IPS-11a (cell line): ENCODE results near the gene CADM2.
"Not testable (repeated sequence)": the region's sequence is repeated elsewhere in the genome, so short reads cannot be mapped to it uniquely, and the experiment has no call there.

Experiments
- H3K4me3 ChIP-seq: one replicate; pipeline ENCODE4 v1.5.1; 2013; ENCODE audit warnings: low read depth, low read length, control low read depth

The CADM2 gene

GRCh38 chr3:85074003-85074402 lies 115.2 kb downstream of the CADM2 start:
- no peak overlapping the region for H3K4me3 ChIP-seq

GRCh38 chr3:85075663-85076062 lies 116.9 kb downstream of the CADM2 start:
- H3K4me3 ChIP-seq, result no peak overlapping the region

- H3K4me3 ChIP-seq, result no peak overlapping the region
Observed at GRCh38 chr3:85077018-85077417, 118.2 kb downstream of the CADM2 start.

GRCh38 chr3:85081191-85081906 lies 122.6 kb downstream of the CADM2 start:
- H3K4me3 ChIP-seq, result no peak overlapping the region

GRCh38 chr3:85090495-85090894 lies 131.7 kb downstream of the CADM2 start:
- H3K4me3 ChIP-seq, result no peak overlapping the region

- H3K4me3 ChIP-seq, result no peak overlapping the region
Observed at GRCh38 chr3:85100316-85100715, 141.5 kb downstream of the CADM2 start.

GRCh38 chr3:85102781-85103180 lies 144.0 kb downstream of the CADM2 start:
- H3K4me3 ChIP-seq, result no peak overlapping the region

GRCh38 chr3:85110393-85110792 lies 151.6 kb downstream of the CADM2 start:
- no peak overlapping the region for H3K4me3 ChIP-seq

GRCh38 chr3:85120879-85121278 lies 162.1 kb downstream of the CADM2 start:
- H3K4me3 ChIP-seq, result no peak overlapping the region

- H3K4me3 ChIP-seq, result not testable (repeated sequence)
Observed at GRCh38 chr3:85132864-85133263, 174.1 kb downstream of the CADM2 start.

- H3K4me3 ChIP-seq, result not testable (repeated sequence)
Observed at GRCh38 chr3:85133691-85134420, 175.1 kb downstream of the CADM2 start.

- H3K4me3 ChIP-seq, result no peak overlapping the region
Observed at GRCh38 chr3:85142626-85143025, 183.8 kb downstream of the CADM2 start.

GRCh38 chr3:85148036-85148435 lies 189.2 kb downstream of the CADM2 start:
- H3K4me3 ChIP-seq, result no peak overlapping the region

- H3K4me3 ChIP-seq, result no peak overlapping the region
Observed at GRCh38 chr3:85151555-85151954, 192.8 kb downstream of the CADM2 start.

- not testable (repeated sequence) for H3K4me3 ChIP-seq
Observed at GRCh38 chr3:85153279-85153678, 194.5 kb downstream of the CADM2 start.

- no peak overlapping the region for H3K4me3 ChIP-seq
Observed at GRCh38 chr3:85159376-85159775, 200.6 kb downstream of the CADM2 start.

GRCh38 chr3:85161544-85161943 lies 202.8 kb downstream of the CADM2 start:
- H3K4me3 ChIP-seq, result no peak overlapping the region

- H3K4me3 ChIP-seq, result no peak overlapping the region
Observed at GRCh38 chr3:85162905-85163304, 204.1 kb downstream of the CADM2 start.

- no peak overlapping the region for H3K4me3 ChIP-seq
Observed at GRCh38 chr3:85164436-85164835, 205.6 kb downstream of the CADM2 start.

GRCh38 chr3:85167576-85167975 lies 208.8 kb downstream of the CADM2 start:
- H3K4me3 ChIP-seq, result no peak overlapping the region

GRCh38 chr3:85170646-85171045 lies 211.9 kb downstream of the CADM2 start:
- no peak overlapping the region for H3K4me3 ChIP-seq

- no peak overlapping the region for H3K4me3 ChIP-seq
Observed at GRCh38 chr3:85171976-85172375, 213.2 kb downstream of the CADM2 start.
